Mucosa of stomach (tissue), 1 donor: ENCODE data around the gene TMC7.

Experiments used
- H3K27me3 ChIP-seq: one replicate; pipeline ENCODE4 v1.7.0; 2013; ENCODE audit warnings: mild to moderate bottlenecking, low read length; ENCODE audit not compliant: control insufficient read depth, insufficient read depth
- H3K36me3 ChIP-seq: one replicate; pipeline ENCODE4 v1.7.0; 2013; ENCODE audit warnings: low read length; ENCODE audit not compliant: control insufficient read depth, insufficient read depth
- H3K4me1 ChIP-seq: one replicate; pipeline ENCODE4 v1.7.0; 2013; ENCODE audit warnings: mild to moderate bottlenecking, low read length; ENCODE audit not compliant: control insufficient read depth, insufficient read depth
- H3K4me3 ChIP-seq: one replicate; pipeline ENCODE4 v1.7.0; 2013; ENCODE audit warnings: low read length
- H3K9ac ChIP-seq: one replicate; pipeline ENCODE4 v1.7.0; 2013; ENCODE audit warnings: mild to moderate bottlenecking, low read length, moderate library complexity
- H3K9me3 ChIP-seq: one replicate; pipeline ENCODE4 v1.7.0; 2013; ENCODE audit warnings: mild to moderate bottlenecking, low read length, moderate library complexity; ENCODE audit not compliant: control insufficient read depth
- donor health status: Pancreatic carcinoma.

TMC7 gene

GRCh38 chr16:19011169-19011731 lies 27.5 kb downstream of the TMC7 start:
- Histone ChIP-seq H3K4me3 (no peak overlapping the region), H3K27me3 (no peaks in the 10 kb centered on the region), H3K9me3 (no peaks in the 10 kb centered on the region), H3K4me1 (peaks cover 9% of the 10 kb centered on the region), H3K36me3 (no peaks in the 10 kb centered on the region), H3K9ac (no peak overlapping the region)

GRCh38 chr16:19014461-19014860 lies 30.7 kb downstream of the TMC7 start:
- Histone ChIP-seq H3K27me3 (no peaks in the 10 kb centered on the region), H3K9me3 (no peaks in the 10 kb centered on the region), H3K36me3 (no peaks in the 10 kb centered on the region), H3K4me3 (no peak overlapping the region), H3K4me1 (no peaks in the 10 kb centered on the region), H3K9ac (no peak overlapping the region)

GRCh38 chr16:19017179-19017578 lies 33.4 kb downstream of the TMC7 start:
- Histone ChIP-seq H3K9me3 (no peaks in the 10 kb centered on the region), H3K27me3 (no peaks in the 10 kb centered on the region), H3K4me1 (no peaks in the 10 kb centered on the region), H3K36me3 (peaks cover 5% of the 10 kb centered on the region), H3K4me3 (no peak overlapping the region), H3K9ac (no peak overlapping the region)

- Histone ChIP-seq H3K9me3 (no peaks in the 10 kb centered on the region), H3K4me3 (no peak overlapping the region), H3K36me3 (peaks cover 5% of the 10 kb centered on the region), H3K9ac (no peak overlapping the region), H3K4me1 (no peaks in the 10 kb centered on the region), H3K27me3 (no peaks in the 10 kb centered on the region)
Observed at GRCh38 chr16:19020689-19021088, 37.0 kb downstream of the TMC7 start.

GRCh38 chr16:19021747-19022146 lies 38.0 kb downstream of the TMC7 start:
- H3K4me3 ChIP-seq: no peak overlapping the region
- no peaks in the 10 kb centered on the region for H3K4me1 ChIP-seq
- H3K9me3 ChIP-seq: no peaks in the 10 kb centered on the region
- H3K9ac ChIP-seq: no peak overlapping the region
- peaks cover 5% of the 10 kb centered on the region for H3K36me3 ChIP-seq
- H3K27me3 ChIP-seq: no peaks in the 10 kb centered on the region

- peaks cover 11% of the 10 kb centered on the region for H3K4me1 ChIP-seq
- no peaks in the 10 kb centered on the region for H3K36me3 ChIP-seq
- no peak overlapping the region for H3K9ac ChIP-seq
- H3K9me3 ChIP-seq: no peaks in the 10 kb centered on the region
- no peaks in the 10 kb centered on the region for H3K27me3 ChIP-seq
- no peak overlapping the region for H3K4me3 ChIP-seq
Observed at GRCh38 chr16:19027416-19027815, 43.7 kb downstream of the TMC7 start.

GRCh38 chr16:19029980-19030379 lies 46.2 kb downstream of the TMC7 start:
- Histone ChIP-seq H3K36me3 (no peaks in the 10 kb centered on the region), H3K9me3 (no peaks in the 10 kb centered on the region), H3K9ac (no peak overlapping the region), H3K4me1 (peaks cover 11% of the 10 kb centered on the region), H3K4me3 (no peak overlapping the region), H3K27me3 (no peaks in the 10 kb centered on the region)

- Histone ChIP-seq H3K9ac (no peak overlapping the region), H3K4me3 (no peak overlapping the region), H3K27me3 (no peaks in the 10 kb centered on the region), H3K36me3 (no peaks in the 10 kb centered on the region), H3K4me1 (peaks cover 11% of the 10 kb centered on the region), H3K9me3 (no peaks in the 10 kb centered on the region)
Observed at GRCh38 chr16:19031738-19032137, 48.0 kb downstream of the TMC7 start.

GRCh38 chr16:19033761-19034160 lies 50.0 kb downstream of the TMC7 start:
- no peaks in the 10 kb centered on the region for H3K9me3 ChIP-seq
- no peak overlapping the region for H3K9ac ChIP-seq
- no peaks in the 10 kb centered on the region for H3K27me3 ChIP-seq
- no peaks in the 10 kb centered on the region for H3K4me1 ChIP-seq
- H3K36me3 ChIP-seq: no peaks in the 10 kb centered on the region
- no peak overlapping the region for H3K4me3 ChIP-seq

GRCh38 chr16:19040400-19040799 lies 56.7 kb downstream of the TMC7 start:
- Histone ChIP-seq H3K36me3 (no peaks in the 10 kb centered on the region), H3K27me3 (no peaks in the 10 kb centered on the region), H3K9me3 (no peaks in the 10 kb centered on the region), H3K4me1 (no peaks in the 10 kb centered on the region), H3K4me3 (no peak overlapping the region), H3K9ac (no peak overlapping the region)

- no peak overlapping the region for H3K9ac ChIP-seq
- H3K27me3 ChIP-seq: no peaks in the 10 kb centered on the region
- H3K4me3 ChIP-seq: no peak overlapping the region
- no peaks in the 10 kb centered on the region for H3K36me3 ChIP-seq
- no peaks in the 10 kb centered on the region for H3K4me1 ChIP-seq
- no peaks in the 10 kb centered on the region for H3K9me3 ChIP-seq
Observed at GRCh38 chr16:19044769-19045168, 61.0 kb downstream of the TMC7 start.

GRCh38 chr16:19046062-19046461 lies 62.3 kb downstream of the TMC7 start:
- Histone ChIP-seq H3K9me3 (no peaks in the 10 kb centered on the region), H3K4me1 (no peaks in the 10 kb centered on the region), H3K27me3 (no peaks in the 10 kb centered on the region), H3K4me3 (no peak overlapping the region), H3K9ac (no peak overlapping the region), H3K36me3 (no peaks in the 10 kb centered on the region)

- Histone ChIP-seq H3K4me1 (peaks cover 6% of the 10 kb centered on the region), H3K4me3 (no peak overlapping the region), H3K9me3 (no peaks in the 10 kb centered on the region), H3K27me3 (no peaks in the 10 kb centered on the region), H3K9ac (no peak overlapping the region), H3K36me3 (no peaks in the 10 kb centered on the region)
Observed at GRCh38 chr16:19062706-19063105, 79.0 kb downstream of the TMC7 start.
